H9 (cell line): ENCODE results near the gene CHRNB4. TPM values are rescaled to one million over a fixed set of nuclear protein-coding genes. Genes with fewer than 3 reads are reported as not detected.

Experiments
- DNase-seq: peaks from one replicate; pipeline ENCODE4 v3.0.0-alpha.2; 2017
- H2AFZ ChIP-seq: one replicate; pipeline ENCODE4 v1.6.1; 2013; ENCODE audit warnings: mild to moderate bottlenecking, low read length, control low read depth, moderate library complexity
- H2AK5ac ChIP-seq: 2 replicates; pipeline ENCODE4 v1.6.1; 2013; ENCODE audit warnings: low read length, control low read depth, mixed read lengths; ENCODE audit not compliant: insufficient read length
- H2BK120ac ChIP-seq: one replicate; pipeline ENCODE4 v1.6.1; 2013; ENCODE audit warnings: low read depth, mild to moderate bottlenecking, low read length, control low read depth, inconsistent platforms; ENCODE audit not compliant: poor library complexity, severe bottlenecking
- H2BK12ac ChIP-seq: 2 replicates; pipeline ENCODE4 v1.6.1; 2013; ENCODE audit warnings: low read length, control low read depth, mixed read lengths, low read depth; ENCODE audit not compliant: insufficient read length
- H2BK15ac ChIP-seq: 2 replicates; pipeline ENCODE4 v1.6.1; 2013; ENCODE audit warnings: low read depth, low read length, control low read depth
- H2BK20ac ChIP-seq: one replicate; pipeline ENCODE4 v1.6.1; 2013; ENCODE audit warnings: low read depth, mild to moderate bottlenecking, low read length, control low read depth, inconsistent platforms; ENCODE audit not compliant: poor library complexity, severe bottlenecking
- H2BK5ac ChIP-seq: 2 replicates; pipeline ENCODE4 v1.6.1; 2013; ENCODE audit warnings: low read length, control low read depth, mixed read lengths; ENCODE audit not compliant: insufficient read length
- H3K14ac ChIP-seq: 2 replicates; pipeline ENCODE4 v1.6.1; 2013; ENCODE audit warnings: low read length, control low read depth; ENCODE audit not compliant: insufficient read depth
- H3K18ac ChIP-seq: 2 replicates; pipeline ENCODE4 v1.6.1; 2013; ENCODE audit warnings: low read depth, mild to moderate bottlenecking, mixed read lengths, low read length, control low read depth; ENCODE audit not compliant: insufficient read length
- H3K23ac ChIP-seq: 2 replicates; pipeline ENCODE4 v1.6.1; 2013; ENCODE audit warnings: low read length, control low read depth, mixed read lengths, low read depth; ENCODE audit not compliant: insufficient read length
- H3K23me2 ChIP-seq: 2 replicates; pipeline ENCODE4 v1.6.1; 2013; ENCODE audit warnings: low read depth, mild to moderate bottlenecking, mixed read lengths, low read length, control low read depth; ENCODE audit not compliant: insufficient read length, poor library complexity, severe bottlenecking
- H3K27ac ChIP-seq: 2 replicates; pipeline ENCODE4 v1.5.1; 2013; ENCODE audit warnings: low read length, control low read depth, mixed read lengths, low read depth; ENCODE audit not compliant: insufficient read length
- H3K27me3 ChIP-seq: 2 replicates; pipeline ENCODE4 v1.6.1; 2013; ENCODE audit warnings: low read length, control low read depth, inconsistent platforms; ENCODE audit not compliant: insufficient read depth
- H3K4ac ChIP-seq: 2 replicates; pipeline ENCODE4 v1.6.1; 2013; ENCODE audit warnings: low read depth, mild to moderate bottlenecking, control low read depth, inconsistent platforms, low read length, moderate library complexity
- H3K4me1 ChIP-seq: 2 replicates; pipeline ENCODE4 v1.6.1; 2013; ENCODE audit warnings: low read length, control low read depth, inconsistent platforms; ENCODE audit not compliant: insufficient read depth
- H3K4me2 ChIP-seq: 2 replicates; pipeline ENCODE4 v1.6.1; 2013; ENCODE audit warnings: low read length, control low read depth, mixed read lengths; ENCODE audit not compliant: insufficient read length, insufficient read depth
- H3K56ac ChIP-seq: 2 replicates; pipeline ENCODE4 v1.6.1; 2013; ENCODE audit warnings: low read depth, mild to moderate bottlenecking, mixed read lengths, low read length, control low read depth; ENCODE audit not compliant: insufficient read length
- H3K79me1 ChIP-seq: 2 replicates; pipeline ENCODE4 v1.6.1; 2013; ENCODE audit warnings: low read depth, mild to moderate bottlenecking, moderate library complexity, low read length, control low read depth, inconsistent platforms; ENCODE audit not compliant: insufficient read depth, poor library complexity, severe bottlenecking
- H3K79me2 ChIP-seq: 2 replicates; pipeline ENCODE4 v1.6.1; 2013; ENCODE audit warnings: low read length, control low read depth, inconsistent platforms; ENCODE audit not compliant: insufficient read depth
- H3K9ac ChIP-seq: 2 replicates; pipeline ENCODE4 v1.6.1; 2013; ENCODE audit warnings: low read length, control low read depth, mixed read lengths; ENCODE audit not compliant: insufficient read length; ENCODE audit errors: extremely low read depth
- H3K9me3 ChIP-seq: one replicate; pipeline ENCODE4 v1.6.1; 2013; ENCODE audit warnings: low read depth, low read length, inconsistent platforms; ENCODE audit not compliant: control insufficient read depth
- H3T11ph ChIP-seq: one replicate; pipeline ENCODE4 v1.6.1; 2013; ENCODE audit warnings: mild to moderate bottlenecking, low read length, control low read depth, inconsistent platforms
- H4K20me1 ChIP-seq: one replicate; pipeline ENCODE4 v1.6.1; 2013; ENCODE audit not compliant: control insufficient read depth, insufficient read length, insufficient read depth
- H4K5ac ChIP-seq: 2 replicates; pipeline ENCODE4 v1.6.1; 2013; ENCODE audit warnings: low read depth, mild to moderate bottlenecking, mixed read lengths, low read length, control low read depth; ENCODE audit not compliant: insufficient read length
- H4K8ac ChIP-seq: replicated peaks from 2 replicates; pipeline ENCODE4 v1.6.1; 2013; ENCODE audit warnings: low read length, control low read depth, mixed read lengths, low read depth; ENCODE audit not compliant: insufficient read length
- H4K91ac ChIP-seq: 2 replicates; pipeline ENCODE4 v1.6.1; 2013; ENCODE audit warnings: low read depth, mild to moderate bottlenecking, moderate library complexity, mixed read lengths, low read length, control low read depth; ENCODE audit not compliant: insufficient read length
- H3K27ac Mint-ChIP-seq, 3 experiments: 2 replicates in 2 of 3; 3 replicates in 1 of 3; pipeline ENCODE4 v1.8.0; 2020 to 2021; ENCODE audit warnings: mixed read lengths in 3 of 3, mild to moderate bottlenecking in 1 of 3, moderate library complexity in 1 of 3
- H3K27me3 Mint-ChIP-seq: 2 replicates; pipeline ENCODE4 v1.8.0; 2021; ENCODE audit warnings: low read depth, mild to moderate bottlenecking, moderate library complexity, mixed read lengths
- H3K36me3 Mint-ChIP-seq, 3 experiments: 2 replicates in 2 of 3; 3 replicates in 1 of 3; pipeline ENCODE4 v1.8.0; 2020 to 2021; ENCODE audit warnings: low read depth in 3 of 3, mixed read lengths in 3 of 3; ENCODE audit not compliant: insufficient read depth in 1 of 3
- H3K4me1 Mint-ChIP-seq, 2 experiments: 2 replicates each; pipeline ENCODE4 v1.8.0; 2020; ENCODE audit warnings: mixed read lengths in 2 of 2
- H3K4me3 Mint-ChIP-seq, 2 experiments: 2 replicates in 1 of 2; 3 replicates in 1 of 2; pipeline ENCODE4 v1.8.0; 2020 to 2021; ENCODE audit warnings: mild to moderate bottlenecking in 2 of 2, mixed read lengths in 2 of 2, moderate library complexity in 1 of 2
- H3K9me3 Mint-ChIP-seq, 2 experiments: 2 replicates in 1 of 2; 3 replicates in 1 of 2; pipeline ENCODE4 v1.8.0; 2020; ENCODE audit warnings: mild to moderate bottlenecking in 2 of 2, mixed read lengths in 2 of 2, moderate library complexity in 1 of 2
- CTCF ChIP-seq: fragments of 200-600 bp; sonication (generic); conservative IDR thresholded peaks from 3 replicates; pipeline ENCODE4 v1.8.0; 2021; ENCODE audit warnings: antibody characterized with exemption, mild to moderate bottlenecking
- WGBS: extraction: QIAGEN DNeasy Blood & Tissue Kit; methylation state at CpG from one replicate; pipeline ENCODE4 v1.1.7; 2013; ENCODE audit warnings: missing lambda C conversion rate, low lambda C conversion rate, mixed read lengths; ENCODE audit not compliant: insufficient read length; ENCODE audit errors: extremely low coverage; 5-methylcytosine and 5-hydroxymethylcytosine counted together
- total RNA-seq: library from RNA; stranded (reverse); gene quantifications from 2 replicates; pipeline ENCODE4 v1.2.1, GENCODE V29; 2021

The CHRNB4 gene
- total RNA-seq, 1 experiment from 2014 or later, result 1.9 TPM

GRCh38 chr15:78654272-78654671 is 13.3 kb upstream of the CHRNB4 start:
- WGBS, result no CpG with 5 or more reads among the region's 4 CpGs

More at GRCh38 chr15:78654272-78654671, 13.3 kb upstream of the CHRNB4 start:
- Mint-ChIP-seq H3K36me3 (no peaks in the 10 kb centered on the region), H3K9me3 (no peaks in the 10 kb centered on the region), H3K27ac (no peak overlapping the region), H3K4me3 (no peak overlapping the region), H3K27me3 (peaks cover 16% of the 10 kb centered on the region), H3K4me1 (peaks cover 0 to 7% of the 10 kb centered on the region in 2 experiments; a peak in 2 of 4 replicates)
- no peak overlapping the region for H3K4me2 ChIP-seq
- H3K27ac ChIP-seq, result no peak overlapping the region
- no peak overlapping the region for H3K18ac ChIP-seq
- H4K91ac ChIP-seq, result no peak overlapping the region
- H2BK12ac ChIP-seq, result no peak overlapping the region
- no peaks in the 10 kb centered on the region for H3K9me3 ChIP-seq
- H3K79me2 ChIP-seq, result no peaks in the 10 kb centered on the region
- H2BK20ac ChIP-seq, result no peak overlapping the region
- no peak overlapping the region for H2BK5ac ChIP-seq
- no peaks in the 10 kb centered on the region for H3K4me1 ChIP-seq
- no peaks in the 10 kb centered on the region for H3K79me1 ChIP-seq
- H2BK120ac ChIP-seq, result no peak overlapping the region
- no peak overlapping the region for H2BK15ac ChIP-seq
- no peak overlapping the region for H3K14ac ChIP-seq
- H3K23me2 ChIP-seq, result no peaks in the 10 kb centered on the region
- no peak overlapping the region for H4K5ac ChIP-seq
- H3K27me3 ChIP-seq, result no peaks in the 10 kb centered on the region
- no peak for DNase-seq
- no peak for TF ChIP-seq CTCF
- H4K20me1 ChIP-seq, result no peaks in the 10 kb centered on the region
- no peak overlapping the region for H3K23ac ChIP-seq
- no peak overlapping the region for H3K56ac ChIP-seq
- no peak overlapping the region for H4K8ac ChIP-seq
- H3K4ac ChIP-seq, result no peak overlapping the region
- H3T11ph ChIP-seq, result no peak overlapping the region
- H2AK5ac ChIP-seq, result no peak overlapping the region
- no peak overlapping the region for H2AFZ ChIP-seq
- H3K9ac ChIP-seq, result no peak overlapping the region
